ENCODE measurements around the gene TMED4.

The TMED4 gene

DNA sequence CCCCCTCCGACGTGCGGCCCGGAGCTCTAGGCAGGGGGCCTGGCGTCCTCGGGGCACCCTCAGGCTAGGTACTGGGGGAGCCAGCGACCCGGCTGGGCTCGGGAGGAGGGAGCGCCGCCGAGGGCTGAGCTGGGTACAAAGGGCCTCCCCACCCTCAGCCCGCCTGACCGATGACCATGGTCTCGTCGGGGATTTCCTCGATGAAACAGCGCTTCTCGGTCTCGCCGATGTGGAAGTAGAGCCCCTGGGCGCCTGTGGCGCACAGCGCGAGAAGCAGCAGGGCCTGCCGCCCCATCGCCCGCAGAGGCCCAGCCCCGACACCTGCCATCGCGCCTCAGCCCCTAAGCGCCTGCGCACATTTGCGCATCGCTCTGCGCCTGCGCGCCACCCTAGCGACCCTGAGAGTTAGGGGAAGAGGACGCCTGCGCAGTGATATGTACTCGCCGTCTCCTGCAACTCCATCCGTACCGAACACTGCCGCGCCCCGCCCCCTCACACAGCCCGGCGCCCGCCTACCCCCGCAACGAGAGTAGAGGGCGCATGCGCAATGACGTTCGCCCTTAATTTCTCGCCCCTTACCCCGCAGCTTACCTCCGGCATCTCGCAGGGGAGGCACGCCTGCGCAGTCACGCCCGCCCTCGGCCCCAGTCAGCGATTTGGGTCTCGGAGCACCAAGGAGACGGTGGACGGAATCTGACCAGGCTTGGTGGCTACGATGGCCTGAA, at the start of gene TMED4:
TMED4 (minus strand) TSS at position 353 of the 725 bp plus-strand sequence; CDS start at position 328, 25 bp downstream.
- DNase-seq (ENCODE audit: low read depth), result peak; percentile 99

DNA sequence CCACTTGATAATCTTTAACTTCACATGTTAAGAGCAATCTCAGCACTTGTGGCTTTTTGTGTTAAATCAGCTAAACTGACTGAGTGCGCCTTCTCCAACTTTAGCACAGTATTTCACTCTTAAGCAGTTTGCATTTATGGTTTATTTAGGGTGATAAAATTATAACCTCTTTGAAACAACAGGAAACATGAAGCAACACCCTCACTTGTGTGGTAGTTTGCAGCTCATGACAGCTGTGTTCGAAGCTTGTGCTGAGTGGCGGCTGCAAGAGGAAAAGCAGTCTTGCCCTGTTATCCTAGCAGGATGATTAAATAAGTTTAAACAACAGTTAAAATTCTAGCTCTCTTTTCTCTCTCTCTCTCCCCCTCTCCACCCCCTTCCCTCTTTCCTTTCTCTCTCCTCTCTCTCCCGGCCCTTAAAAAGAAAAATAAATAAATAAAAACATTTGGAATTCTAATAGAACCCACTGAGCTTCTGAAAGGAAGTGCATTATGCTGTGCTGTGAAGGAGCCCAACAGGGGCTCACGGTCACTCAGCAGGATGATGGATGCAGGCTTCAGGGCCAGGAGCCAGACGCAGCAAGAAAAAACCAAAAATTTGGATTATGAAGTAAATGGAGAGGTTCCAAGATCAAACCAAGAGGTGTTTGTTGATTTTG, 49.6 kb upstream of the TMED4 start:
- DNase-seq (ENCODE audit: low read depth), result no peak

DNA sequence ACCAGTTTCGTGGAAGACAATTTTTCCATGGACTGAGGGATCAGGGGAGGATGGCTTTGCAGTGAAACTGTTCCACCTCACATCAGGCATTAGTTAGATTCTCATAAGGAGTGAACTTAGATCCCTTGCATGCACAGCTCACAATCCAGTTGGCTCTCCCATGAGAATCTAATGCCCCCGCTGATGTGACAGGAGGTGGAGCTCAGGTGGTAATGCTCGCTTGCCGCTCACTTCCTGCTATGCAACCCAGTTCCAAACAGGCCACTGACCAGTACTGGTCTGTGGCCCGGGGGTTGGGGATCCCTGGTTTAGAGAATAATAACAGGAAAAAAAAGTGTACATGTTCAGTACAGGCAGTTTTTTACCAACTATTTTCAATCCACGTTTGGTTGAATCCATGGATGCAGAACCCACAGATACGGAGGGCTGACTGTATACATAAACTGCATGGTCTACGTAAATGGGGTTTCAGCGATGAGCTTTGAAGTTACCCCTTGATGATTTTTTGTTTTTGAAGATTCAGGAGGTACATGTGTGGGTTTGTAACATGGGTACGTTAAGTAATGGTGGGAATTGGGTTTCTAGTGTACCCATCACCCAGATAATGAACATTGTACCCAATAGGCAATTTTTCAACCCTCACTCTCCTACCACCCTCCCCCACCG, 48.9 kb upstream of the TMED4 start:
- DNase-seq (ENCODE audit: low read depth), result no peak

DNA sequence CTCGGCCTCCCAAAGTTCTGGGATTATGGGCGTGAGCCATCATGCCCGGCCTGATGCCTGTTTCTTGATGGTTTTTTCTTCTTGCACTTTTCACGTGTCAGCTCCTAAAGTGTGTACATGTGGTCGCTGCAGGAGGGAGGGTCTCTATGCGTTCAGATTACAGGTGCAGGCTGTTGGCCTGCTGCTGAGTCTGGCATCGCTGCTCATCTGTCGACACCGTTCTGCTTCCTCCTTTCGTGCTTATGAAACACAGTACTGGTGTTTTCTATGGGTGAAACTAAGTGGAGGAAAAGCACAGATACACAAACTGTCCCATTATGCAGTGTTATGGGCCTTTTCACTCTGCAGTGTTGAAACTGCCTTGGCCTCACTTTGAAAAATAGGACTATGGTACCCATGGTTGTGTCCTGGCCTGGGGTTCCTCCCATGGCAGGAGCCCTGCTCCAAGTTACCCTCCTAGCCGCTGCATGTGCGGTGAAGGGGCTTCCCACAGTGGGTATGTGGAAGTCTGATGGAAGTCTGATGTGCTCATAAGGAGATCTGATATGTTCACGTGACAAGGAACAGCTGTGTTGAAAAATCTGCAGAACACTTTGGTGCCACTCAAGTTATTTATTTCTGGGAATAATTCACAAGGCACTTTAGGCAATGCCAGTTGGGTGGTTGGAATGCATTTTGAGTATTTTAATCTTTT, 47.9 kb upstream of the TMED4 start:
- no peak for DNase-seq (ENCODE audit: low read depth)

DNA sequence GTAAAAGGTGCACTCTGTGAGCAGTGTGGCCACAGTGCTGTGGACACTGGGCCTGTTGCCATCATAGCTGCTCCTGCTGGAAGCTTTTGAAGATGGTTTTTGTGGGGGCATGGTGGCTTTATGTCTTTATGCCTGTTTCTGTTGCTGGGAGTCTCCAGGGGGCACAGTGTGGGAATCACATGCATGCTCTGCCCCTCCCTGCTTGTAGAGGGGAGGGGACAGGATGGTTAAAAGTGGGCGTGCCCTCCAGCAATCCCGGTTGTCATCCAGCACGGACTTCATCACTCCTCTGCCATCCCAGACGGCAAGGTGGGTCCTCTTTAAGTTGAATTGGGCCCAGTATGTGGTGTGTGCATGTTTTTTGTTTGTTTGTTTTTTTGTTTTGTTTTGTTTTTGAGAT, 44.6 kb upstream of the TMED4 start:
- DNase-seq (ENCODE audit: low read depth), result no peak

DNA sequence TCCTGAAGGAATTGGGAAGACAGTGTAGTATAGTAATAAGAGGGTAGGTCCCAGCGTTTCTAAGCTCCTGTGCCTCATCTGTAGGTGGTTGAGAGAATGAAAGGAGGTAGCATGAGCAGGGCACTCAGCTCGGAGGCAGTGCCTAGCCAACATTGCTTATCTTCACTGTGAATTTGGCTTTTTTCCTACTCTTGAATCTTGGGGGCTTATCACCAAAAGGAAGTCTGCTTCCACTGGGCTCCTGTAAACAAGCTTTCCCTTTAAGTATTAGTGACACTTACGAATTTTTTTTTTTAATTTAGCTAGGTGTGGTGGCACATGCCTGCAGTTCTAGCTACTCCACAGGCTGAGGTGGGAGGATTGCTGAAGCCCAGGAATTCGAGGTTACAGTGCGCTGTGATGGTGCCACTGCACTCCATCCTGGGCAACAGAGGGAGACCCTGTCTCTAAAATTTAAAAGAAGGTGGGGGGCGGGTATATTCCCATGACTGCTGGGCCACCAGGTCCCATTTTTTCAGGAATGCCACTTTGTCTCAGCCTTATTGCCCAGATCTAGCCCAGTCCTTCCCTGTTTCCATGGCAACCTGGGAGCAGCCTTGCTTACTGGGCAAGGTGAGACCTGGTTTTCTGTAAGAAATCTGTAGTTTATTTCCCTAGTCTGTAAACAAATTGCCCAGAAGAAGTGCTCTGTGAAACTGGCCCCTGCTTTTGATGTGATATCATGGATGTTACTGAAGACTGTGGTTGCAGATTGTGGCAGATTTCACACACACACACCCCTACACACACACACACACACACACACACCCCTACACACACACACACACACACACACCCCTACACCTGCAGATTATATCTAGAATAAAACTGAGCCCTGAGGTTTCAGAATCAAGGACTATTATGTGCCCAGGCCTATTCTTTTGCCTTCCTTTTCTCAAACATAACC, 43.8 kb upstream of the TMED4 start:
- DNase-seq (ENCODE audit: low read depth), result no peak

DNA sequence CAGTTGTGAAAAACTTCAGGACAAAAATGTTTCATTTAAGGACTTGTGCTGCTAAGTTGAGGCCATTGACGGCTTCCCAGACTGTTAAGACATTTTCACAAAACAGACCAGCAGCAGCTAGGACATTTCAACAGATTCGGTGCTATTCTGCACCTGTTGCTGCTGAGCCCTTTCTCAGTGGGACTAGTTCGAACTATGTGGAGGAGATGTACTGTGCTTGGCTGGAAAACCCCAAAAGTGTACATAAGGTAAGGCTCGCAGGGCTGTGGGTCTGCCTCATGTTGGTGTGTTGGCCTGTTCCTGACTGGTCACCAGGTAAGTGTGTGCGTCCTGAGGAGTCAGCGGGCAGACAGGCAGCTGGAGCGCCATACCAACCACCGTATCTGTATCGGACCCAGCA, 42.3 kb upstream of the TMED4 start:
- DNase-seq (ENCODE audit: low read depth), result no peak

DNA sequence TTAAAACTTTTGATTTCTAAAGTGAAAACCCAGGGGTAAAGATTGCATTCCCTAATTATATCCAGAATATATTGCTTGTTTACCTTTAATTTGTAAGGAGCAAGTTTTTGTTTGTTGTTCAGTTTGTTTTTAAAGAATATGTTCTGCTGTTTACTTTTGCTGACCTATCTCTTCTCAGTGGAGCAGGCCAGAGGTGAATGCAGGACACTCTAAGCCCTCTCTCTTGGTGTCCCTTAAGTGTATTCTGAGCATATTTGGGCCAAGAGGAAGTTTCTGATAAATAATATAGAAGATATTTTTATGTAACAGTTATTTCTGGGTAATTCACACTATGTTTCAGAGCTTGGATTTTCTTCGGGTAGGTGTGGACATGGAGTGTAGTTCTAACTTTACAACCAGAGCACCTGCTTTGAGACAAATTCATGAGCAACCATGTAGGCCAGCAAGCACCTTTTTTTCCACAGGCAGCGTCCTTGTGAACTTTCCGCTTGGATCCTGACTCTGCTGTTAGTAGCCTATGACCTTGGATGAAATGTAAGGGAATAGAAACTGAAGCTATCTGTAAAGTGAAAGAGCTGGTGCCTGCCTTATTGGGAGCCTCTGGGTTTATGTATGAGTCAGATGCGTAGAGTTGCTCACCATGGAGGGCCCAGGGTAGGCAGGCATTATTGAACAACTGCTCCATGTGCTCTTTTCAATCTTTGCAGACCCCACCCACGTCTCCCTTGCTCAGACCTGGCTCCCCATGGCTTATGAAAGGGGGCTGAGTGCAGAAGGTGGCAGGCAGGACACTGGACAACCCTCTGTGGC, 40.5 kb upstream of the TMED4 start:
- no peak for DNase-seq (ENCODE audit: low read depth)

DNA sequence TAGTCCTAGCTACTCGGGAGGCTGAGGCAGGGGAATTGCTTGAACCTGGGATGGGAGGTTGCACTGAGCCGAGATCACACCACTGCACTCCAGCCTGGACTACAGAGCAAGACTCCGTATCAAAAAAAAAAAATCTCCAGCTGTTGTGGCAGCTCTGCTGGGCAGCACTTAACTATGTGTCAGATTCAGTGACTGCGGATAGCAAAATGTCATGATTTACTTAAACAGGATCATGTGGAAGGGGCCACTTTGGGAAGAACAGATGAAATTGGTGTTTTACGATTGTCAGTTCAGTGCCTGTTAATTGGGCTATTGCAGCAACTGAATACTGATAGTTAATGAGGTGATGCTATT, 39.7 kb upstream of the TMED4 start:
- DNase-seq (ENCODE audit: low read depth), result no peak

DNA sequence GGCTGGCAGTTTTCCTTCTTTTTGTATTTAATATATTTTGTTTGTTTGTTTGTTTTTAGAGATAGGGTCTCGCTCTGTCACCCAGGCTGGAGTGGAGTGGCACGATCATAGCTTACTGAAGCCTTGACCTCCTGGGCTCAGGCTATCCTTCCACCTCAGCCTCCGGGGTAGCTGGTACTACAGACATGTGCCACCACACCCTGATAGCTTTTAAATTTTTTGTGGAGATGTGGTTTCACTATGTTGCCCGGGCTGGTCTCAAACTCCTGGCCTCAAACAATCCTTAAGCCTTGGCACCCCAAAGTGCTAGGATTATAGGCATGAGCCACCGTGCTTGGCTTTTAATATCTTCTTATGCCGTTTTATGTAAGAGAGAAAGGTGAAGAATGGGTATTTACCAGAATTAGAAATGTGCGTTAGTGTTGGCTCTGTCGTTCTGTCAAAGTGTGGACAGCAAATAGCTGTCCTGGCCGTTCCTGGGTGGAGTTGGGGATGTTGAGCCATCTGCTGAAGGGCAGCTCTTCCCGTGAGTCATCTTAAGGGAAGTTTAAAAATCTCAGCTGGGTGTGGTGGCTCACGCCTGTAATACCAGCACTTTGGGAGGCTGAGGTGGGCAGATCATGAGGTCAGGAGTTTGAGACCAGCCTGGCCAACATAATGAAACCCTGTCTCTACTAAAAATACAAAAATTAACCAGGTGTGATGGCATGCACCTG, 39.2 kb upstream of the TMED4 start:
- DNase-seq (ENCODE audit: low read depth), result no peak

DNA sequence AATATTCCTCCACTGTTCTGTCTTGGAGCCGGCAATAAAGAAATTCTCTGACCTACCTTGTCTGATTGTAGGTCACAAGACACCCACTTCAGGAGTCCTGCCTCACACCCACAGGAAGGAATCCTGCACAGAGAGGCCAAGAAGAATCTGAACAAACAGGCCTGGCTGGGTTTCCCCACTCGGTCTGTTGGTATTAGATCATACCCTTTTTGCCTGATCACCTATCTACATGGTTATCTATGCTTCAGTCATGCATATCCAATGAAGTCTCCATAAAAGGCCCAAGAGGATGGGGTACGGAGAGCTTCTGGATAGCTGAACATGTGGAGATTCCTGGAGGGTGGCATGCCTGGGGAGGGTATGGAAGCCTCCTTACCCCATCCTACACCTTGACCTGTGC, 36.7 kb upstream of the TMED4 start:
- DNase-seq (ENCODE audit: low read depth), result no peak

DNA sequence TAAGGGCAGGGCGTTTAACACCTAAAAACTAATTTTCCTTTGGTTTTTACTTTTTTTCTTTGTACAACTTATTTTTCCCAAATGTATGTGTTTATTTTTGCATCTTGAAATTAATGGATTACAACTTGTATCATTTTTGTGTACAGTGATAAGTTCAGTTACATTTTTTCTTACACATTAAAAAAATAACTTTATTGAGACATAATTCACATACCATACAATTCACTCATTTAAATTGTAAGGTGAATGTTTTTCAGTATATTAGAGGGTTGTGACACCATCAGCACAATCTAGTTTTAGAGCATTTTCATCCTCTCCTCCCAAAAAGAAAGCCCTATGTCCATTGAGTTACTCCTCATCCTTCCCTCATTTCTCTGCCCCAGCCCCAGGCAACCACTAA, 36.0 kb upstream of the TMED4 start:
- DNase-seq (ENCODE audit: low read depth), result no peak

DNA sequence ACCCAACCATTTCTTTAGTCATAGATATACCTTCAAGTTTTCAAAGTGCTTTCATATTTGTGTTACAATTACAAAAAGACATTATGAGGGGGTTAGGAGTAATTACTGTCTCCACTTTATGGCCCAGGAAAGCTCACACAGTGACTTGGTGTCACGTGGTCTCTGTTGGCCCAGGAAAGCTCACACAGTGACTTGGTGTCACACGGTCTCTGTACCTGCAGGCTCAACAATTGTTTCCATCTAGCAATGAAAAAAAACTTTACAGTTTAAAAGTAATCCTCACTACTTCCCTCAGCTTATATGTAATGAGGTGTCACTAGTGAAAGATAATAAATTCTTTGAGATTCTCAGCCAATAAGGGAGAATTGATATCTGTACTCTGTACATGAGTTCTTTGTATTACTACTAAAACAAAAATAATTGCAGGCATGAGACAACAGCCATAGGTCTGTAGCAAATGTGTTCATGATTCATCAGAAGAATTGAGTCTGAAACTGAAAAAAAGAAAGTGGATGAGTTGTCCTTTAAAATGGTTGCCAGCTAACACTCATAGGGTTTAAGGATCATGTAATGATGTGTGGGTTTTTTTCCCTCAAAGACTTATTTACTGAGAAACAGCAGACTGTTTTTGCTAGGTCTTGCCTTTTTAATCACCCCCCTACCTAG, 35.3 kb upstream of the TMED4 start:
- DNase-seq (ENCODE audit: low read depth), result no peak

DNA sequence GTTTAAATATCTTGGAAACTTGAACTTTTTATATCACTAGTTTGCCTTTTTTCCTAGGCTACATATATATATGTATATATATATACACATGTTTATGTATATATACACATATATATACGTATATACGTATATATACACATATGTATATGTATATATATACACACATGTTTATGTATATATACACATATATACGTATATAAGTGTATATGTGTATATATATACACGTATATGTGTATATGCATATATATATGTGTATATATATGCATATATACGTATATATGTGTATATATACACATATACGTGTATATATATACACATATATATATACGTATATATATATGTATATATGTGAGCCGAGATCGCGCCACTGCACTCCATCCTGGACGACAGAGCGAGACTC, 34.5 kb upstream of the TMED4 start:
- DNase-seq (ENCODE audit: low read depth), result no peak

DNA sequence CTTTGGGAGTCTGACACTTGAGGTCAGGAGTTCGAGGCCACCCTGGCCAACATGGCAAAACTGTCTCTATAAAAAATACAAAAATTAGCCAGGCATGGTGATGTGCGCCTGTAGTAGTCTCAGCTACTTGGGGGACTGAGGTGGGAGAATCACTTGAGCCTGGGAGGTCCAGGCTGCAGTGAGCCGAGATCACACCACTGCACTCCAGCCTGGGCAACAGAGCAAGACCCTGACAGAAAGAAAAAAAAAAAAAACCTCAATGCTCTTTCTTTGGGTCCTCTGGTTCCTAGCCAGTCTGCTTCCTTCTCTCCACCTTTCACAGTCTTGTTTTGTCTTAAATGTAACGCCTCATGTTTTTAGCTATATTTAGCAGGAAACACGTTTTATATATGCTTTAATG, 33.8 kb upstream of the TMED4 start:
- DNase-seq (ENCODE audit: low read depth), result no peak

DNA sequence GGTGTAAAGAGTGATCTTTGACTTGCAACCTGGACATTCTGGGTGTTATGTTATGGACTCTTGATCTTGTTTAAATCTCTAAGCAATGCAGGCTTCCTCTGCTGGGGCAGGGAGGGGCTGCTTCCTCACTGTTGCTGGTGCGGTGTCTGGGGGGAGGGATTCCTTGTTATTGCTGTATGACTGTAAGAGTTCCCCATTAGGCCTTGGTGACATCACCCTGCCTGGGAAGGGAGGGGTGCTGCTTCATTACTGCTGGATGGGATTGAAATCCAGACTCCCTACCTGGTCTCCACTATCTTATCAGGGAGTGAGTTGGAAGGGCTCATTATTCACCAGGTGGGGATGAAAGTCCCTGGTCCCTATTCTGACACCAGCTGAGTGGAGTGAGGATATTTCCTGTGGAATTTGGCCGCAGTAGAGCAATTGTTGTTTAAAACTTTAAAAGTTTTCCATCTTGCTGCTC, 33.1 kb upstream of the TMED4 start:
- DNase-seq (ENCODE audit: low read depth), result no peak

DNA sequence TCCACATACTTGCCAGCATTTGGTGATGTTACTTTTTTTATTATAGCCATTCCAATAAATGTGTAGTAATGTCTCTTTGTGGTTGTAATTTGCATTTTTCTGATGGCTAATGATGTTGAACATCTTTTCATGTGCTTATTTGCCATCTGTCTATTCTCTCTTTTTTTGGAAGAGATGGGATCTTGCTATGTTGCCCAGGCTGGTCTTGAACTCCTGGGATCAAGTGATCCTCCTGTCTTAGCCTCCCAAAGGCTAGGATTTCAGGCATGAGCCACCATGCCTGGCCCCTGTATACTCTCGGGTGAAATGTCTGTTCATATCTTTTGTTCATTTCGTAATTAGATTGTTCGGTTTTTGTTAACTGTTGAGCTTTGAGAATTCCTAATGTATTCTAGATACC, 27.8 kb upstream of the TMED4 start:
- no peak for DNase-seq (ENCODE audit: low read depth)

DNA sequence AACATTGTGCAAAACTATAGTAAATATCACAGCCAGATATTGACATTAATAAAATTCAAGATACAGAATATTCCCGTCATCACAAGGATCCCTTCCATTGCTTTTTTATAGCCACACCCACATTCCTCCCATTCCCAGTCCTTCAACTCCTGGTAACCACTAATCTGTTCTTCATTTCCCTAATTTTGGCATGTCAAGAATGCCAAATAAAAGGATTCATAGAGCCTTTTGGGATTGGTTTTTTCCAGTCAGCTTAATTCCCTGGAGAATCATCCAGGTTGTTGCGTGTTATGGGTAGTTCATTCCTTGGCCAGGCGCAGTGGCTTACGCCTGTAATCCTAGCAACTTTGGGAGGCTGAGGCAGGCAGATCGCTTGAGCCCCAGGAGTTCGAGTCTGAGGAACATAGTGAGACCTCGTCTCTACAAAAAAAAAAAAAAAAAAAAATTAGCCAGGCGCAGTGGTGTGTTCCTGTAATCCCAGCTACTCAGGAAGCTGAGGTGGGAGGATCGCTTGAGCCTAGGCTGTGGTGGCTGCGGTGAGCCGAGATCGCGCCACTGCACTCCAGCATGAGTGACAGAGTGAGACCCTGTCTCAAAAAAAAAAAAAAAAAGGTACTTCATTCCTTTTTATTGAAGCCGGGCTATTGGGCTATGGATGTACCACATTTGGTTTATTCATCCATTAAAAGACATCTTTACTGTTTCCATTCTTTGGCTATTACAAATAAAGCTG, 27.1 kb upstream of the TMED4 start:
- DNase-seq (ENCODE audit: low read depth), result no peak

Data from fibroblast of the conjunctiva (primary cell).